ENCODE results near the gene BICDL2.

The BICDL2 gene

DNA sequence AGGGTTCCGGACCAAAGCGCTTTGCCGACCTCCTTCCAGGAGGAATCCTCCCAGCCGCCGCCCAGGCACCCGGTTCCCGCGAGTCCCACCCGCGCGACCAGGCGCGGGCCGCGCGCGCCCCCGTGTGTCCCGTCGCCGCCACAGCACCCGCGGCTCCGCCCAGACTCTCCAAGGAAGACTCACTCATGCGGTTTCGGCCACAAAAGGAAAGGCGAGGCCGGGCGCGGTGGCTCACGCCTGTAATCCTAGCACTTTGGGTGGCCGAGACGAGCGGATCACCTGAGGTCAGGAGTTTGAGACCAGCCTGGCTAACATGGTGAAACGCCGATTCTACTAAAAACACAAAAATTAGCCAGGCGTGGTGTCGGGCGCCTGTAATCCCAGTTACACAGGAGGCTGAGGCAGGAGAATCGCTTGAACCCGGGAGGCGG is 53.0 kb downstream of the BICDL2 start:
- peak; percentile 81 for DNase-seq

DNA sequence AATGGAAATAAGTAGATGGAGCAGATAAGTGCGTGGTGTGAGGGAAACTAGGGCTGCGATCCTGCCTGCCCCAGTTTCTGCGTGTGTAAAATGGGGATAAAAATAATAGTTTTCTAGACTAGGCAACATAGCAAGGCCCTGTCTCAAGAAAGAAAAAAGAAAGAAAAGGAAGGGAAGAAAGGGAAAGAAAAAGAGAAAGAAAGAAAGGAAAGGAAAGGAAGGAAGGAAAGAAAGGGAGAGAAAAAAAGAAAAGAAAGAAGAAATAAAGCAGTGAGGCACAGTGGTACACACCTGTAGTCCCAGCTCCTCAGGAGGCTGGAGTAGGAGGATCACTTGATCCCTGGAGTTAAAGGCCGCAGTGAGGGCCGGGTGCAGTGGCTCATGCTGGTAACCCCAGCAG is 54.3 kb downstream of the BICDL2 start:
- DNase-seq = no peak

DNA sequence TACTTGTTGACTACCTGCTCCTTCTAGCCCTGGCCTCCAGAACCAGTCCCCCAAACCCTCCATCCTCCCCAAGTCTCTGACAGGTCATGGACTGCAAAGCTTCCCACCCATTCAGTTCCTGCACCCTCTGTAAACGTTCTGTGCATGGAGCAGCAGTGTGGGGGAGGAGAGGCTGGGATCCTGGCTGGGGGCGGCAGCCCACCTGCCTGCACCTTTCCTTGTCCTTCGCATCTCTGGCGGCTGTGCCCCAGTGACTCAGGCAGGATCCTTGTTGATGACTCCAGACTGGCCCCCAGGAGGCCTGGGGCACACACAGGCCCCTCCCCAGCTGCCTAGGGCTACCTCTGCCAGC is 54.9 kb downstream of the BICDL2 start:
- DNase-seq = no peak

DNA sequence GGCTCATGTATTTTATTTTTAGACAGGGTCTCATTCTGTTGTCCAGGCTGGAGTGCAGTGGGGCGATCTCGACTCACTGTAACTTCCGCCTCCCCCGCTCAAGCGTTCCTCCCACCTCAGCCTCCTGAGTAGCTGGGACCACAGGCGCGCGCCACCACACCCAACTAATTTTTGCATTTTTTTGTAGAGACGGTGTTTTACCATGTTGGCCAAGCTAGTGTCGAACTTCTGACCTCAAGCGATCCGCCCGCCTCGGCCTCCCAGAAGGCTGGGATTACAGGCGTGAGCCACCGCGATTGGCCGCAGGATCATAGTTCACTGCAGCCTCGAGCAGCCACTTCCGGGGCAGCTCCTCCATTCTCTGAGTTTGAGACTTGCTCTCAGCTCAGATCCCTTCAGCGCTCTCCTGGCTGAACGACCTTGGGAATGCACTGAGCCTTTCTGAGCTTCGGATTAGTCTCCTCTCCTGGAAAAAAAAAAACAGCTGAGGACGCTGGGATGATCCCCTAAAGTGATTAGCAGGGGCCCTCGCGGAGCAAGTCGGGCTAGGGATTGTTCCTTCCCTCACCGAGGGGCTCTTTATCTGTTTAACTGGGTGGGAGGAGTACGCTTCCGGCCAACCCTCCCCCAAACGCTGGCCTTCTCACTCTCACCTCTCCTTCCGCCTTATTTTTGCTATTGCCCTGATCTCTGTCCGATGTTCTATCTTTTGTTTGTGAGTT is 55.4 kb downstream of the BICDL2 start:
- DNase-seq = no peak

DNA sequence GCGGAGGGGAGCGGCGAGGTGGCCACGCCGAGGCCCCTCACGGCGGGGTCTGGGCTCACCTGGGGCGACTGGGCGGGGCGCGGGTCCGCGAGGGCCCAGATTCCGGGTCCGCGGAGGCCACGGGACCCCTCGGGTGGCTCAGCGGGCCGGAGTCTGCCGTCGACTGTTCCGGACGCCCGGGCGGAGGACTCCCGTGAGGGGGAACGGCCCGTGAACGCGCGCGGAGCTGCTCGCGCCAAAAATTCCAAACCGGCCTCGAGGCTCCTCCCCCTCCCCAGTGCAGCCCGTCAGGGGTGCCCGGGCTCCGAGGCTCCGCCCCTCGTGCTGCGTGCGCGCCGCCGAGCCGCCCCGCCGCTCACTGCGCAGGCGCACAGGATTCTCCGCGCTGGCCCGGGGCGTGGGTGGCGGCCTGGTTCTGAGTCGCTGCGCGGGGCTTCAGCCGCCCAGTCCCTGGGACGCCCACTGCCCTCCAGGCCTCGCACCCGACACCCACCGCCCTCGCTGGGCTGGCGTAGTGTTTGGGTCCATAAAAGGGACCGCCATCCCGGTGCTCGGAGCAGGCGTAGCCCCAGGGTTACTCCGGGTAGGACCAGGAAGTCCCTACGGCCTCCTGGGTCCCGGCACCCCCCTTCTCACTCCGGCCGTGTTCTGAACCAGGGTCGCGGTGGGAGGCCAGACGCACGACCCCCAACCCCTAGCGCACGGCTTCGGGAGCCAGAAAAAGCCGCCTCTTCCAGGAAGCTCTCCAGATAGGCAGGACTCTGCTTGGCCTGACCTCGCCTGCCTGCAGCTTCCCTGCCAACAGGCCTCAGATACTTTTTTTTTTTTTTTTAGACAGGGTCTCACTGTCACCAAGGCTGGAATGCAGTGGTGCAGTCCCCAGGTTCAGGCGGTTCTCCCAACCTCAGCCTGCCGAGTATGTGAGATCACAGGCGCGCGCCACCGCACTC is 56.2 kb downstream of the BICDL2 start, which contains the start of gene PKMYT1:
TSS of gene PKMYT1 (minus strand) at position 220 of the 950 bp plus-strand sequence. CDS start 789 bp downstream, outside the sequence.
- peak; percentile 87 for DNase-seq

DNA sequence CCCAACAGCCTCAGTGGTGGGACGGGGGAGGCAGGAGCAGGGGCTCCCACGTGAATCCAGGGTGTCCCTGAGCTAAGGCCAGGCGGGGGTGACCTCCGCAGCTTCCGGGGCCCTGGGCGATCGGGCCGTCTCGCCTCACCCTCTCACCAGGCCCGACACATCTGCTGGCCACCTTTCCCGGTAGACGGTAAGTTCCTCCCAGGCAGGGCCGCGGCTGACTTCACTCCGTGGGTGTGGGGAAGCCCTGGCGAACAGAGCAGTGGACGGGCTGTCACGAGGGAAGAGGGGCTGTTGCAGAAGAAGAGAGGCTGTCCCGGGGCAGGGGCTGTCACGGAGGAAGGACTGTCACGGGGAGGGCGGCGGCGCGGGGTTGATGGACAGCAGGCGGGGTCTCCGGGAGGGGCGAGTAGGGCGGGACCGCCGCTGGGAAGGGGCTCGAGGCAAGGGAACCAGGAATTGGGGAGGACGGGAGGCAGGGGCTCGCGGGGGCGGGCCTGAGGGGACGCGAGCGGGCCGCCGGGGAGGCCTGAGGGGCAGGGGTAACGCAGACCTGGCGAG is 57.0 kb downstream of the BICDL2 start:
- DNase-seq = no peak

All from fibroblast of skin of scalp (primary cell).